ENCODE measurements around the gene DOK6.
A peak's percentile ranks its signal among the peaks of the same experiment; 100 is the strongest.

DOK6 gene

GRCh38 chr18:69839497-69839896 is 438.8 kb downstream of the DOK6 start:
- Histone ChIP-seq H3K9ac (ENCODE audit: low read length) (no peak overlapping the region), H2AFZ (ENCODE audit: insufficient read depth, low read length, poor library complexity) (no peak overlapping the region), H3K27me3 (ENCODE audit: insufficient read depth, low read length) (no peaks in the 10 kb centered on the region), H3K23ac (ENCODE audit: low read length) (no peak overlapping the region), H3K4me2 (ENCODE audit: low read length) (no peak overlapping the region), H3K36me3 (ENCODE audit: control insufficient read depth in 1 of 2, insufficient read depth in 2 of 2, low read length in 2 of 2) (no peaks in the 10 kb centered on the region), H3K79me2 (ENCODE audit: control insufficient read depth, insufficient read depth, low read length, poor library complexity) (no peaks in the 10 kb centered on the region), H4K12ac (ENCODE audit: low read depth, low read length) (no peak overlapping the region), H3K4ac (ENCODE audit: low read depth, low read length) (no peak overlapping the region), H3K27ac (ENCODE audit: low read depth, low read length) (no peak overlapping the region), H3K18ac (ENCODE audit: low read length) (no peak overlapping the region), H3K79me1 (ENCODE audit: low read length) (no peaks in the 10 kb centered on the region), H4K91ac (ENCODE audit: low read depth, low read length) (no peak overlapping the region), H4K8ac (ENCODE audit: low read depth, low read length) (no peak overlapping the region), H2AK5ac (ENCODE audit: low read length) (no peak overlapping the region), H2BK5ac (ENCODE audit: low read depth, low read length, poor library complexity) (no peak overlapping the region), H3K14ac (ENCODE audit: low read length) (no peak overlapping the region), H3K4me1 (ENCODE audit: control insufficient read depth in 1 of 2, insufficient read depth in 2 of 2, low read length in 2 of 2) (no peaks in the 10 kb centered on the region), H2BK120ac (ENCODE audit: insufficient read depth, low read length, poor library complexity) (no peak overlapping the region), H3K9me3 (ENCODE audit: insufficient read depth, low read depth, low read length) (no peaks in the 10 kb centered on the region), H3K4me3 (ENCODE audit: low read depth, low read length) (no peak overlapping the region), H2BK12ac (ENCODE audit: low read length) (no peak overlapping the region)
- no peak for DNase-seq
- WGBS (ENCODE audit: extremely low coverage, insufficient coverage, insufficient read length): no CpG with 5 or more reads among the region's 11 CpGs

- no peak overlapping the region for H2BK12ac ChIP-seq (ENCODE audit: low read length)
- no peak overlapping the region for H4K12ac ChIP-seq (ENCODE audit: low read depth, low read length)
- no peaks in the 10 kb centered on the region for H3K79me2 ChIP-seq (ENCODE audit: control insufficient read depth, insufficient read depth, low read length, poor library complexity)
- no peaks in the 10 kb centered on the region for H3K79me1 ChIP-seq (ENCODE audit: low read length)
- no peak overlapping the region for H3K14ac ChIP-seq (ENCODE audit: low read length)
- H3K4me3 ChIP-seq (ENCODE audit: low read depth, low read length): no peak overlapping the region
- no peak overlapping the region for H4K91ac ChIP-seq (ENCODE audit: low read depth, low read length)
- H2AFZ ChIP-seq (ENCODE audit: insufficient read depth, low read length, poor library complexity): no peak overlapping the region
- no peak overlapping the region for H3K23ac ChIP-seq (ENCODE audit: low read length)
- no peak overlapping the region for H3K18ac ChIP-seq (ENCODE audit: low read length)
- no peak overlapping the region for H2BK120ac ChIP-seq (ENCODE audit: insufficient read depth, low read length, poor library complexity)
- no peaks in the 10 kb centered on the region for H3K4me1 ChIP-seq (ENCODE audit: control insufficient read depth in 1 of 2, insufficient read depth in 2 of 2, low read length in 2 of 2)
- H2BK5ac ChIP-seq (ENCODE audit: low read depth, low read length, poor library complexity): no peak overlapping the region
- H3K27me3 ChIP-seq (ENCODE audit: insufficient read depth, low read length): no peaks in the 10 kb centered on the region
- no peak overlapping the region for H4K8ac ChIP-seq (ENCODE audit: low read depth, low read length)
- no peak overlapping the region for H3K4ac ChIP-seq (ENCODE audit: low read depth, low read length)
- no peak overlapping the region for H3K4me2 ChIP-seq (ENCODE audit: low read length)
- H3K36me3 ChIP-seq (ENCODE audit: control insufficient read depth in 1 of 2, insufficient read depth in 2 of 2, low read length in 2 of 2): no peaks in the 10 kb centered on the region
- no peak overlapping the region for H3K27ac ChIP-seq (ENCODE audit: low read depth, low read length)
- WGBS (ENCODE audit: extremely low coverage, insufficient coverage, insufficient read length): no CpG with 5 or more reads among the region's 11 CpGs
- DNase-seq: no peak
- H3K9ac ChIP-seq (ENCODE audit: low read length): no peak overlapping the region
- no peaks in the 10 kb centered on the region for H3K9me3 ChIP-seq (ENCODE audit: insufficient read depth, low read depth, low read length)
- no peak overlapping the region for H2AK5ac ChIP-seq (ENCODE audit: low read length)
These were observed 439.3 kb downstream of the DOK6 start for GRCh38 chr18:69840001-69840400.

- Histone ChIP-seq H3K79me1 (ENCODE audit: low read length) (no peaks in the 10 kb centered on the region), H3K4me3 (ENCODE audit: low read depth, low read length) (no peak overlapping the region), H4K8ac (ENCODE audit: low read depth, low read length) (no peak overlapping the region), H3K27ac (ENCODE audit: low read depth, low read length) (no peak overlapping the region), H3K9ac (ENCODE audit: low read length) (no peak overlapping the region), H2AFZ (ENCODE audit: insufficient read depth, low read length, poor library complexity) (no peak overlapping the region), H3K4me1 (ENCODE audit: control insufficient read depth in 1 of 2, insufficient read depth in 2 of 2, low read length in 2 of 2) (no peaks in the 10 kb centered on the region), H3K27me3 (ENCODE audit: insufficient read depth, low read length) (no peaks in the 10 kb centered on the region), H3K18ac (ENCODE audit: low read length) (no peak overlapping the region), H3K4ac (ENCODE audit: low read depth, low read length) (no peak overlapping the region), H4K12ac (ENCODE audit: low read depth, low read length) (no peak overlapping the region), H2BK12ac (ENCODE audit: low read length) (no peak overlapping the region), H4K91ac (ENCODE audit: low read depth, low read length) (no peak overlapping the region), H3K14ac (ENCODE audit: low read length) (no peak overlapping the region), H3K23ac (ENCODE audit: low read length) (no peak overlapping the region), H2BK120ac (ENCODE audit: insufficient read depth, low read length, poor library complexity) (no peak overlapping the region), H2AK5ac (ENCODE audit: low read length) (no peak overlapping the region), H2BK5ac (ENCODE audit: low read depth, low read length, poor library complexity) (no peak overlapping the region), H3K4me2 (ENCODE audit: low read length) (no peak overlapping the region), H3K36me3 (ENCODE audit: control insufficient read depth in 1 of 2, insufficient read depth in 2 of 2, low read length in 2 of 2) (no peaks in the 10 kb centered on the region), H3K9me3 (ENCODE audit: insufficient read depth, low read depth, low read length) (no peaks in the 10 kb centered on the region), H3K79me2 (ENCODE audit: control insufficient read depth, insufficient read depth, low read length, poor library complexity) (no peaks in the 10 kb centered on the region)
- DNase-seq: peak in 1 of 2 donors; percentile 6
- no CpG with 5 or more reads among the region's 7 CpGs for WGBS (ENCODE audit: extremely low coverage, insufficient coverage, insufficient read length)
These were observed 439.8 kb downstream of the DOK6 start for GRCh38 chr18:69840445-69840844.

GRCh38 chr18:69841117-69841516 is 440.4 kb downstream of the DOK6 start:
- H3K9ac ChIP-seq (ENCODE audit: low read length): peak overlapping the region; percentile 10
- no peak for DNase-seq
- H3K18ac ChIP-seq (ENCODE audit: low read length): no peak overlapping the region
- H2BK5ac ChIP-seq (ENCODE audit: low read depth, low read length, poor library complexity): no peak overlapping the region
- no peak overlapping the region for H3K14ac ChIP-seq (ENCODE audit: low read length)
- no peaks in the 10 kb centered on the region for H3K36me3 ChIP-seq (ENCODE audit: control insufficient read depth in 1 of 2, insufficient read depth in 2 of 2, low read length in 2 of 2)
- H4K12ac ChIP-seq (ENCODE audit: low read depth, low read length): no peak overlapping the region
- H3K23ac ChIP-seq (ENCODE audit: low read length): no peak overlapping the region
- no peaks in the 10 kb centered on the region for H3K79me2 ChIP-seq (ENCODE audit: control insufficient read depth, insufficient read depth, low read length, poor library complexity)
- no peaks in the 10 kb centered on the region for H3K4me1 ChIP-seq (ENCODE audit: control insufficient read depth in 1 of 2, insufficient read depth in 2 of 2, low read length in 2 of 2)
- H3K4me2 ChIP-seq (ENCODE audit: low read length): no peak overlapping the region
- no peak overlapping the region for H4K8ac ChIP-seq (ENCODE audit: low read depth, low read length)
- H2AFZ ChIP-seq (ENCODE audit: insufficient read depth, low read length, poor library complexity): no peak overlapping the region
- H3K9me3 ChIP-seq (ENCODE audit: insufficient read depth, low read depth, low read length): no peaks in the 10 kb centered on the region
- no peaks in the 10 kb centered on the region for H3K27me3 ChIP-seq (ENCODE audit: insufficient read depth, low read length)
- no peak overlapping the region for H2AK5ac ChIP-seq (ENCODE audit: low read length)
- H3K4me3 ChIP-seq (ENCODE audit: low read depth, low read length): no peak overlapping the region
- H2BK120ac ChIP-seq (ENCODE audit: insufficient read depth, low read length, poor library complexity): no peak overlapping the region
- WGBS (ENCODE audit: extremely low coverage, insufficient coverage, insufficient read length): no CpG with 5 or more reads among the region's 9 CpGs
- H3K79me1 ChIP-seq (ENCODE audit: low read length): no peaks in the 10 kb centered on the region
- no peak overlapping the region for H4K91ac ChIP-seq (ENCODE audit: low read depth, low read length)
- no peak overlapping the region for H3K27ac ChIP-seq (ENCODE audit: low read depth, low read length)
- H2BK12ac ChIP-seq (ENCODE audit: low read length): no peak overlapping the region
- no peak overlapping the region for H3K4ac ChIP-seq (ENCODE audit: low read depth, low read length)
